HG03196 (cell line): ENCODE measurements around the gene TIPARP.
"Not testable (repeated sequence)": the region's sequence is repeated elsewhere in the genome, so short reads cannot be mapped to it uniquely, and the experiment has no call there.

Source experiments
- ATAC-seq: cut with Tn5 transposase; IDR thresholded peaks from one replicate; pipeline ENCODE4 v1.9.1; 2021; ENCODE audit not compliant: unreplicated experiment

Gene TIPARP

DNA sequence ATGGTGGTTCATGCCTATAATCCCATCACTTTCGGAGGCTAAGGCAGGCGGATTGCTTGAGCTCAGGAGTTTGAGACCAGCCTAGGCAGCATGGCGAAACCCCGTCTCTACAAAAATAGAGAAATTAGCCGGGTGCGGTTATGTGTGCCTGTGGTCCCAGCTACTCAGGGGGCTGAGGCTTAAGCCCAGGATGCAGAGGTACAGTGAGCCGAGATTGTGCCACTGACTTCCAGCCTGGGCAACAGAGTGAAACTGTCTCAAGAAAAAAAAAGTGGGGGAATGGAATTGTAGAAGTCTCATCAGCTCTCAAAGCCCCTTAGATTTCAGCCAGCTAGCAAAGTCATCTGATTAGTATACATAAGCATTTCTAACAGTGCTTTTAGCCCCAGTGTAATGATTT, 33.2 kb downstream of the TIPARP start:
- no peak for ATAC-seq

DNA sequence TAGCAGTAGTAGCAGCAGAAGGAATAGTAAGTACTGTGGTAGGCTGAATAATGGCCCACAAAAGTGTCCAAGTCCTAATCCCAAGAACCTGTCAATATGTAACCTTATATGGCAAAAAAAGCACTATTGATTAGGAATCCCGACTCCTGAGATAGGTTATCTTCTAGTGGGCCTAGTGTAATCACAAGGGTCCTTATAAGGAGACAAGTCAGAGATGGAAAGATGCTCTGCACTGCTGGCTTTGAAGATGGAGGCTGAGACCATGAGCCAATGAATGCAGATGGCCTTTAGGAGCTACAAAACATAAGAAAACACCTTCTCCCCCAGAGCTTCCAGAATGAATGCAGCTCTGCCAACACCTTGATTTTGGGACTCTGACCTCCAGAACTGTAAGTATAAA, 36.0 kb downstream of the TIPARP start:
- no peak for ATAC-seq

GRCh38 chr3:156711113-156711512, 36.7 kb downstream of the TIPARP start:
- ATAC-seq, result no peak

DNA sequence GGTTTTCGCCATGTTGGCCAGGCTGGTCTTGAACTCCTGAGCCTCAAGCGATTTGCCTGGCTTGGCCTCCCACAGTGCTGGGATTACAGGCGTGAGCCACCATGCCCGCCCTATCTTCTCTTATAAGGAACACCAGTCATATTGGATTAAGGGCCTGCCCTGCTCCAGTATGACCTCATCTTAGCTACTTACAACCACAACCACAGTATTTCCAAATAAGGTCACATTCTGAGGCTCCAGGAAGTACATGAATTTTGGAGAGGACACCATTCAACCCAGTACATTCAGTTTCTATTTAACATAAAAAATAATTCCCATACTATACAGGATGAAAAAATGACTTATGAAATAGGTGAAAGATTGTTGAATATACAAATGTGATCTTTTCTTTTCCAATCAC, 37.6 kb downstream of the TIPARP start:
- ATAC-seq, result peak; percentile 67

DNA sequence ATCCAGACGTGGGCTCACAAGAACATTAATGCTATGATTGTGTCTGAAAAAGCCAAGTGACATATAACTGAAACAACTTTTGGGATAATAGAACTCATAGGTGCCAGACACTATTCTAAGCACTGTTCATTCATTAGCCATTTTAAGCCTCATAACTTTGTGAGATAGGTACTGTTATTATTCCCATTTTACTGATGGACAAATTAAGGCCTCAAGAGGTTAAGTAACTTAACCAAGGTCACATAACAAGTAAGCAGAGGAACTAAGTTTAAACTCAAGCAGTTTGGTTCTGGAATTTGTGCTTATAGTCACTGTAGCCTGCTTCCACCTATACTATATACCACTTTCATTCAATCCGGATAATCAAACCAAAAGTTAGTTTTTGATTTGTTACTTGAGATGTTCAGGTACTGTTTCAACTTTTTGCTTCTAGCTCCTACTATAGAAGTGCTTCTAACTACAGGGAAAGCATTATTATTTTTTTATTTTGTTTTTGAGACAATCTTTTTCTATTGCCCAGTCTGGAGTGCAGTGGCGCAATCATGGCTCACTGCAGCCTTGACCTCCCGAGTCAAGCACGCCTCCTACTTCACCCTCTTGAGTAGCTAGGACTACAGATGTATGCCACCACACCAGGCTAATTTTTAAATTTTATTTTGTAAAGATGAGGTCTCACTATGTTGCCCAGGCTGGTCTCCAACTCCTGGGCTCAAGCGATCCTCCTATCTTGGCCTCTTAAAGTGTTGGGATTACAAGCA, 41.9 kb downstream of the TIPARP start:
- ATAC-seq, result no peak

GRCh38 chr3:156718622-156719306, 44.4 kb downstream of the TIPARP start:
- ATAC-seq, result no peak

GRCh38 chr3:156720826-156721225, 46.4 kb downstream of the TIPARP start:
- no peak for ATAC-seq

DNA sequence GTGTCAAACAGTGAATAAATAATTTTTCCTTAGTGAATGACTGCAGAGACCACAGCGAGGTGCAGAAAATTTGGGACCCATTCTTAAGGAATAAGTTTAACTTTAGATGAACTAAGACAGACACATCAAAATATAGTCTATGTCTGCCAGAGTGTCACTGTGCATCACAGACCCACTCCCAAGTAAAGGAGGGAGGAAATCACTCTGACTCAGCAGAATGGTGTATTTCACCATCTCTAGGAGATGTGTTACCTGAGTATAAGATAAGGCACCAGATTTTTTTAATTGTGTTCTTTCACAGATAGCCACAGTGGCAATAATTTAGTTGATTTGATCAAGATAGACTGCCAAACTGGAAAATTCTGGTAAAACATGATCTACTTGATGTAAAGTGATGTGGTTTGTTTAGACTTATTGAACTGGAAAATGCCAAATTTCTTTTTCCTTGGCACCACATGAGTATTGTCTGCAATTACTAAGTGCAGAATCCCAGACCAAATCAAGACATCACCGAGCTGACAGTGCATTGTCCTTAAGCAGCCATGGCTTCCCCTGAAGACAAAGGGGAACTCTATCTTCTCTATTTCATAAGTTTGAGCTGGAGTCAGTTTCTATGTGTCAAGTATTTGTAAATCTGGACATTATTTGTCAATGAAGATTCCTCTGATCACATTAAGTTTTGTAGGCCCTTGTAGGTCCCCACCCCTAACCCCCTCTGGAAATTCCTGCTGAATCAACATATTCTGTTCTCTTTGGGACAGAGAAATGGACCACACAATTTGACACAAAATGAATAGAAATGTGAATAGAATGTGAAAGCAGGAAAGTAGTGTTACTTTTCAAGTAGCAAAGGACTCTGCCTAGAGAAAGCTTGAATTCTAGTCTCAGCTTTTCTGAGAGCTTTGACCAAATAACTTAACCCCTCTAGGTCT, 47.6 kb downstream of the TIPARP start:
- ATAC-seq, result no peak

DNA sequence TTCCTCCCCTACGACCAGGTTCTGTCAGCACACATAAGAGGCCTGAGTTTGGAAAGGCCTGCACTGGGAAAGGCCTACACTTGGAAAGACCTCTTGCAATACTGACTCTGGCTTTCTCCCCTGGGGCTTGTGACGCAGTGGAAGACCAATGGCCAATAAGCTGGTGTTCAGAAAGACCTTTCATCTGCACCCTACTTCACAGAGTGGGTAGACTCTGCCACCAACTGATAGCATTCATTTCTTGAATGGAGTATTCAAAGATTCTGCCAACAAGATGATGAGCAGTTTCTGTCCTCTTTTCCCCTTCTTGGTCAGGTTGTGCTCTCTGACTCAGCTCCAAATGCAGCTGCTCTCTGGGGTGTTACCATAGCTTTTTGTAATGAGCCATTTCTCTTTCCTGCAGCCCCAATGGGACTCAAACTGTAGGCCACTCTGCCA, 48.8 kb downstream of the TIPARP start:
- ATAC-seq, result no peak

- no peak for ATAC-seq
Measured at GRCh38 chr3:156725682-156726081, 51.3 kb downstream of the TIPARP start.

DNA sequence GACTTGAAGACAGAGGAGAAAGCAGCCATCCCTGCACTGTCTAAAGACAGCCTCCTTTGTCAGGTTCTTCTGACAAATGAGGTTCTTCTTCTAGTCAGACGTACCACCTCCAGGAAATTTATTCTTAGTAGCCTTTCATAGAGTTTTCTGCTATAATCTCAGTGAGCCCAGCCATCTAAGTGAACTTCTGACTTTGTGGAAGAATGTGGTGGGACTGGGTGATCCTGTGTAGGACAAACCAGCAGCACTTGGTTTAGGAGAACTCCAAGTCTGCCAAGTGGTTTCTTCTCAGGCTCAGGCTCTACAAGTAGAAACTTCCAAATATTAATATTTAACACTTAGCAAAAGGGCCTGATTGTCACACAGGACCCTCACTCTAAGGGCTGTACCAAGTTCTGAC, 52.1 kb downstream of the TIPARP start:
- no peak for ATAC-seq

GRCh38 chr3:156727519-156728205, 53.3 kb downstream of the TIPARP start:
- ATAC-seq, result peak; percentile 75

GRCh38 chr3:156728267-156728985, 54.0 kb downstream of the TIPARP start:
- peak; percentile 2 for ATAC-seq

DNA sequence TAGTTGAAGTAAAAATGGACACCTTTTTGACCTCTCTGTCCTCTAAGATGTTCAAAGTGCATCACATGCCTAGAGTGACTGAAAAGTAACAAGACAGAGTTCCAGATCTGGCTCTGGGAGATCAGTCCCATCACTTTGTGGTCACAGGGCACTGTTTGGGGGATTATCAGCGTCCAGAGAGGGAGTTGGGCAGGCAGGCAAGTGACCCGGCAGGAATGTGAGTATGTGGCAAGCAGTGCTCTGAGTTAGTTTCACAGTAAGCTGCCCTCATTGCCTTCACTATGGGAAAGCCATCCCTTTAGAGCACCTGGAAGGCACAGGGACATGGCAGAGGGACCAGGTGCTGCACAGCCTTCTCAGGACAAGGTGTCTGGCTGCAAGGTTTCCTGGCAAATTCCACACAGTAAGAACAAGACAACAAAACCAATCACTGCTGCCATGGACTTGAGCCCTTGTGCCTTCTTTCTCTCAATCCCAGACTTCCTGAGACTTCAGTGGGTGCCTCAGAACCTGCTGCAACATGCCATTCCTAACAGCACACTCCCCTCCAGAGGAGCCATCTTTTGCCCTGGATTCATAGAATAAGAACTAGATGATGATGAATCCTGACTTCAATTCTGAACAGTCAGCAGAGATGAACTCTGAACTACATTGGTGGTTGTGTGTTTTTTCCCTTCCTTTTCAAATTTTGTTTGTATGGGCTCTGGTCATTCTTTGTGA, 55.2 kb downstream of the TIPARP start:
- ATAC-seq, result no peak

- no peak for ATAC-seq
Measured at GRCh38 chr3:156731813-156732212, 57.4 kb downstream of the TIPARP start.

DNA sequence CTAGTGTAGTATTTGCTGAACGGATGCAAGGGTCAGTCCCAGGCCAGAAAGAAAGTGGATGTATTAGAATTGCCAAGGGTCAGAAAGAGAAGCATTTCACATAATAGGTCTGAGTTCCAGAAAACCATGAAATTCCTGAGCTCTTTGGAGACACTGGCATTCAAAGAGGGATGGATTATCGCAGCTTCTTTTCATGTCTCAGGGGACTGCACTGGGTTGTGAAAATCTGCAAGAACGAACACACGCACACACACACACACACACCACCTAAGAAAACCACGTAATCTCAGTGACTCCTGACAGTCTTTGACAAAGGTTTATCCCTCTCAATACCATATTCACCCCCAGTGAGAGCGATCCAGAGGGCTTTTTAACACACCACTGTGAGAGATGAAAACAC, 57.9 kb downstream of the TIPARP start:
- ATAC-seq, result no peak

- no peak for ATAC-seq
Measured at GRCh38 chr3:156732715-156733421, 58.5 kb downstream of the TIPARP start.

DNA sequence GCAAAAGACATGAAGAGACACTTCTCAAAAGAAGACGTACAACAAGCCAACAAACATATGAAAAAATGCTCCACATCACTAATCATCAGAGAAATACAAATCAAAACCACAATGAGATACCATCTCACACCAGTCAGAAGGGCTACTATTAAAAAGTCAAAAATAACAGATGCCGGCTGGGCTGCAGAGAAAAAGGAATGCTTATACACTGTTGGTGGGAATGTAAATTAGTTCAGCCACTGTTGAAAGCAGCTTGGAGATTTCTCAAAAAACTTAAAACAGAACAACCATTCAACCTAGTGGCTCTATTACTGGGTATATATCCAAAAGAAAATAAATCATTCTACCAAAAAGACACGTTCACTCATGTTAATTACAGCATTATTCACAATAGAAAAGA, 60.3 kb downstream of the TIPARP start:
- ATAC-seq, result not testable (repeated sequence)

DNA sequence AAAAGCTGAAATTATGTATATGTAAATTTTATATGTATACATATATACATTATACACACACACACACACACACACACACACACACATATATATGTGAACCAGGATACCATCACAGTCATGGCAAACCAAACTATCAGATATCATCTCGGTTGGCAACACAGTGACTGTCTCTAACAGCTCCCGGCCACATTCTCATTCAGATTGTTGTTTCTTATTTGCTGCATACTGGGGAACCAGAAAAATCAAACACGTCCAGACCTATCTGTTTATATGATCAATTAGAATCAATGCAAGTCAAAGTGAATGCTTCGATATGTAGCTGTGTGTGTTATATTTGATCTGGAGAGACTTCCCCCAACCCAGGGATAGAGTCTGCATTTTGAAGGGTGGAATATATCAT, 61.1 kb downstream of the TIPARP start:
- no peak for ATAC-seq
